H1 (cell line): ENCODE results near the gene SPIRE1. TPM values are rescaled to one million over a fixed set of nuclear protein-coding genes. Genes with fewer than 3 reads are reported as not detected.

Experiments used
- CTCF ChIA-PET: fragments of 300-600 bp; sonication (Branson Sonifier 250); formaldehyde crosslinking; loops from one replicate; lab custom pipeline; 2021; ENCODE audit not compliant: partially characterized antibody; lab: Charles Lee
- POLR2A ChIA-PET: fragments of 300-600 bp; sonication (Branson Sonifier 250); formaldehyde crosslinking; loops from one replicate; lab custom pipeline; 2021; ENCODE audit warnings: inconsistent platforms; ENCODE audit not compliant: partially characterized antibody; lab: Charles Lee
- DNase-seq, 2 experiments: peaks; one replicate each; pipeline versions ENCODE4 v3.0.0 to v3.0.0-alpha.2; 2010 to 2022; ENCODE audit warnings: low spot score in 2 of 2, low read depth in 1 of 2, mixed read lengths in 1 of 2
- FAIRE-seq: peaks from 2 replicates; lab custom pipeline; 2011; peaks lifted over from hg19 to GRCh38; lab: Jason Lieb, UNC
- H2AFZ ChIP-seq: 2 replicates; pipeline ENCODE4 v1.8.1; 2012; ENCODE audit warnings: low read length, inconsistent platforms
- H2AK5ac ChIP-seq: 2 replicates; pipeline ENCODE4 v1.6.1; 2013; ENCODE audit warnings: low read depth, low read length
- H2BK120ac ChIP-seq: replicated peaks from 2 replicates; pipeline ENCODE3; 2013; ENCODE audit warnings: low read depth, low read length, inconsistent platforms
- H2BK12ac ChIP-seq: 2 replicates; pipeline ENCODE4 v1.6.1; 2013; ENCODE audit warnings: low read depth, low read length
- H2BK15ac ChIP-seq: 2 replicates; pipeline ENCODE4 v1.6.1; 2013; ENCODE audit warnings: low read length
- H2BK20ac ChIP-seq: 2 replicates; pipeline ENCODE4 v1.6.1; 2013; ENCODE audit warnings: low read length
- H2BK5ac ChIP-seq: 2 replicates; pipeline ENCODE4 v1.6.1; 2013; ENCODE audit warnings: low read depth, low read length
- H3K14ac ChIP-seq: 2 replicates; pipeline ENCODE4 v1.6.1; 2013; ENCODE audit warnings: inconsistent platforms; ENCODE audit not compliant: insufficient read length
- H3K18ac ChIP-seq: 2 replicates; pipeline ENCODE4 v1.6.1; 2013; ENCODE audit warnings: low read length; ENCODE audit errors: extremely low read depth
- H3K23ac ChIP-seq: 2 replicates; pipeline ENCODE4 v1.6.1; 2013; ENCODE audit warnings: inconsistent platforms; ENCODE audit not compliant: insufficient read length
- H3K23me2 ChIP-seq: 2 replicates; pipeline ENCODE4 v1.6.1; 2013; ENCODE audit warnings: low read depth, low read length
- H3K27ac ChIP-seq: 2 replicates; pipeline ENCODE4 v1.6.1; 2011; ENCODE audit warnings: low read depth, low read length, inconsistent platforms
- H3K27me3 ChIP-seq, 4 experiments: replicated peaks in 1 of 4; 1 replicate in 1 of 4; 2 replicates in 3 of 4; pipeline versions ENCODE4 v1.6.1 to v1.8.1; 2011 to 2013; ENCODE audit warnings: low read length in 3 of 4, mild to moderate bottlenecking in 3 of 4, inconsistent platforms in 2 of 4, mixed read lengths in 2 of 4, moderate library complexity in 1 of 4; ENCODE audit not compliant: control insufficient read depth in 3 of 4, insufficient read depth in 3 of 4; ENCODE audit errors: extremely low read depth in 1 of 4
- H3K36me3 ChIP-seq, 4 experiments: 2 replicates each; pipeline versions ENCODE4 v1.6.1 to v1.8.1; 2011 to 2013; ENCODE audit warnings: mild to moderate bottlenecking in 4 of 4, low read length in 3 of 4, moderate library complexity in 2 of 4, control low read depth in 1 of 4, inconsistent platforms in 1 of 4; ENCODE audit not compliant: insufficient read depth in 4 of 4, control insufficient read depth in 2 of 4
- H3K4ac ChIP-seq: replicated peaks from 2 replicates; pipeline ENCODE3; 2013; ENCODE audit warnings: low read length, low read depth, mixed read lengths, inconsistent platforms; ENCODE audit not compliant: insufficient read length
- H3K4me1 ChIP-seq, 4 experiments: replicated peaks in 1 of 4; 1 replicate in 1 of 4; 2 replicates in 3 of 4; pipeline versions ENCODE4 v1.6.1 to v1.8.1; 2011 to 2013; ENCODE audit warnings: low read length in 3 of 4, inconsistent platforms in 2 of 4, mixed read lengths in 1 of 4; ENCODE audit not compliant: insufficient read depth in 4 of 4, control insufficient read depth in 3 of 4
- H3K4me2 ChIP-seq, 2 experiments: 2 replicates each; pipeline versions ENCODE4 v1.6.1 to v1.8.1; 2011 to 2013; ENCODE audit warnings: low read depth in 2 of 2, low read length in 2 of 2, control low read depth in 1 of 2, inconsistent platforms in 1 of 2, mild to moderate bottlenecking in 1 of 2; ENCODE audit not compliant: insufficient read depth in 1 of 2
- H3K4me3 ChIP-seq, 4 experiments: fragments of 200-600, 300-600 bp in 1 of 4; sonication (generic), shearing (Covaris generic), sonication (Bioruptor Twin) in 1 of 4; 2 replicates each; pipeline versions ENCODE4 v1.5.1 to v1.8.1; 2011 to 2016; ENCODE audit warnings: low read length in 4 of 4, low read depth in 3 of 4, control low read depth in 2 of 4, inconsistent platforms in 2 of 4, mild to moderate bottlenecking in 2 of 4, mixed read lengths in 1 of 4, moderate library complexity in 1 of 4; ENCODE audit not compliant: insufficient read depth in 2 of 4; ENCODE audit errors: extremely low read depth in 1 of 4
- H3K56ac ChIP-seq: replicated peaks from 2 replicates; pipeline ENCODE3; 2013; ENCODE audit warnings: low read depth, mild to moderate bottlenecking, mixed read lengths, low read length, inconsistent platforms; ENCODE audit not compliant: insufficient read length
- H3K79me1 ChIP-seq: 2 replicates; pipeline ENCODE4 v1.6.1; 2013; ENCODE audit warnings: low read depth, low read length, control low read depth
- H3K79me2 ChIP-seq, 2 experiments: 2 replicates each; pipeline versions ENCODE4 v1.6.1 to v1.8.1; 2012 to 2013; ENCODE audit warnings: low read length in 2 of 2, mild to moderate bottlenecking in 2 of 2, inconsistent platforms in 1 of 2; ENCODE audit not compliant: insufficient read depth in 2 of 2, control insufficient read depth in 1 of 2
- H3K9ac ChIP-seq, 4 experiments: replicated peaks in 1 of 4; 1 replicate in 1 of 4; 2 replicates in 3 of 4; pipeline versions ENCODE4 v1.6.1 to v1.8.1; 2011 to 2013; ENCODE audit warnings: low read depth in 3 of 4, low read length in 3 of 4, control low read depth in 2 of 4, mild to moderate bottlenecking in 2 of 4, moderate library complexity in 2 of 4, inconsistent platforms in 1 of 4; ENCODE audit errors: extremely low read depth in 1 of 4
- H3K9me3 ChIP-seq, 2 experiments: 2 replicates each; pipeline versions ENCODE4 v1.6.1 to v1.8.1; 2012 to 2013; ENCODE audit warnings: mild to moderate bottlenecking in 2 of 2, moderate library complexity in 2 of 2, control low read depth in 1 of 2, inconsistent platforms in 1 of 2, low read depth in 1 of 2, low read length in 1 of 2, mixed read lengths in 1 of 2; ENCODE audit not compliant: insufficient read depth in 2 of 2
- H4K20me1 ChIP-seq, 2 experiments: replicated peaks in 1 of 2; 2 replicates each; pipeline versions ENCODE3 to v1.8.1; 2011 to 2013; ENCODE audit warnings: inconsistent platforms in 2 of 2, low read length in 2 of 2, mild to moderate bottlenecking in 1 of 2; ENCODE audit not compliant: insufficient read depth in 2 of 2, control insufficient read depth in 1 of 2
- H4K5ac ChIP-seq: 2 replicates; pipeline ENCODE4 v1.6.1; 2013; ENCODE audit warnings: low read length, low read depth, mixed read lengths, inconsistent platforms; ENCODE audit not compliant: insufficient read length
- H4K8ac ChIP-seq: 2 replicates; pipeline ENCODE4 v1.8.0; 2013; ENCODE audit warnings: mild to moderate bottlenecking, moderate library complexity, low read length, inconsistent platforms; ENCODE audit not compliant: insufficient read depth; ENCODE audit errors: extremely low read depth
- H4K91ac ChIP-seq: replicated peaks from 2 replicates; pipeline ENCODE3; 2013; ENCODE audit warnings: low read length, mixed read lengths, inconsistent platforms; ENCODE audit not compliant: insufficient read length
- ATF3 ChIP-seq: IDR thresholded peaks from 2 replicates; pipeline ENCODE4 v1.6.1; 2011; ENCODE audit warnings: low read depth, mild to moderate bottlenecking, low read length; ENCODE audit not compliant: insufficient read depth
- CEBPB ChIP-seq: IDR thresholded peaks from 2 replicates; pipeline ENCODE4 v1.6.1; 2012; ENCODE audit warnings: low read depth, low read length
- CREB1 ChIP-seq: IDR thresholded peaks from 2 replicates; pipeline ENCODE4 v1.6.1; 2012; ENCODE audit warnings: inconsistent platforms
- HDAC2 ChIP-seq, 2 experiments: fragments of 300-600 bp in 1 of 2; sonication (generic) in 1 of 2; IDR thresholded peaks; 2 replicates each; pipeline ENCODE4 v1.6.1; 2011 to 2012; ENCODE audit warnings: low read depth in 2 of 2, low read length in 2 of 2, mild to moderate bottlenecking in 2 of 2, moderate library complexity in 2 of 2, borderline replicate concordance in 1 of 2, inconsistent platforms in 1 of 2
- KDM4A ChIP-seq: IDR thresholded peaks from one replicate; pipeline ENCODE4 v1.7.1; 2012; ENCODE audit warnings: low read depth, mild to moderate bottlenecking, moderate library complexity, low read length, inconsistent platforms; ENCODE audit not compliant: severe bottlenecking
- MAX ChIP-seq: IDR thresholded peaks from 2 replicates; pipeline ENCODE4 v1.6.1; 2012; ENCODE audit warnings: inconsistent platforms
- SIX5 ChIP-seq: IDR thresholded peaks from 2 replicates; pipeline ENCODE4 v1.6.1; 2011; ENCODE audit warnings: mild to moderate bottlenecking, low read depth, low read length
- SP1 ChIP-seq: IDR thresholded peaks from 2 replicates; pipeline ENCODE4 v1.6.1; 2011; ENCODE audit warnings: low read depth, low read length
- SP4 ChIP-seq: IDR thresholded peaks from 2 replicates; pipeline ENCODE4 v1.6.1; 2012; ENCODE audit warnings: low read length, inconsistent platforms
- TAF7 ChIP-seq: optimal IDR thresholded peaks from 2 replicates; pipeline ENCODE3; 2011; ENCODE audit warnings: low read depth, mild to moderate bottlenecking, inconsistent platforms, low read length, moderate library complexity, borderline replicate concordance
- TBP ChIP-seq: IDR thresholded peaks from 2 replicates; pipeline ENCODE4 v1.6.1; 2011; ENCODE audit warnings: low read depth, low read length, improper control_type of control experiment
- TCF12 ChIP-seq: IDR thresholded peaks from 2 replicates; pipeline ENCODE4 v1.6.1; 2011; ENCODE audit warnings: low read depth, mild to moderate bottlenecking, low read length
- YY1 ChIP-seq: IDR thresholded peaks from 2 replicates; pipeline ENCODE4 v1.6.1; 2011; ENCODE audit warnings: low read depth, mild to moderate bottlenecking, low read length
- WGBS, 2 experiments: shearing (Covaris generic) in 1 of 2; methylation state at CpG; one replicate each; pipeline versions ENCODE4 v1.1.6 to v1.1.7; 2013 to 2015; ENCODE audit warnings: low lambda C conversion rate in 2 of 2, mixed read lengths in 2 of 2, inconsistent platforms in 1 of 2, low coverage in 1 of 2, missing lambda C conversion rate in 1 of 2; ENCODE audit not compliant: insufficient replicate concordance in 2 of 2, insufficient coverage in 1 of 2, insufficient read length in 1 of 2; ENCODE audit errors: extremely low coverage in 1 of 2, missing lambda C conversion rate in 1 of 2; 5-methylcytosine and 5-hydroxymethylcytosine counted together
- polyA plus RNA-seq, 7 experiments: library from polyadenylated mRNA; depleted of rRNA in 3 of 7; stranded (reverse) in 5 of 7; unstranded in 2 of 7; fragments of >200 nt in 5 of 7; fragments of 200-250 nt in 2 of 7; gene quantifications; 1 replicate in 5 of 7; 2 replicates in 1 of 7; 4 replicates in 1 of 7; pipeline versions ENCODE4 v1.2.1 to v1.2.3, GENCODE V29; 2011 to 2013; ENCODE audit warnings: missing spikeins in 2 of 7, mixed read lengths in 2 of 7
- total RNA-seq: library from RNA; stranded (reverse); fragmentation: NEBNext Ultra II Directional; extraction: Animal tissue kit (Norgen Biotek cat#: 25700); gene quantifications from 2 replicates; pipeline ENCODE4 v1.2.1, GENCODE V29; 2021

SPIRE1 gene
- total and polyA plus RNA-seq, 2 of the 8 experiments (the other 6 are each of a cell fraction or from before 2014, with no cell fraction given), result 6.0 to 21.5 TPM

- 87% methylated on average over 7 of the region's 7 CpGs; no CpG with 5 or more reads in 1 of the 2 experiments for WGBS, 2 experiments
- no peak for TF ChIP-seq HDAC2 (IDR thresholded peaks at IDR 0.05; ENCODE audit: borderline replicate concordance in 1 of 2, low read depth in 2 of 2, low read length in 2 of 2)
- no peak for TF ChIP-seq CREB1
- TF ChIP-seq KDM4A, result no peak
- no peak for TF ChIP-seq ATF3
- TF ChIP-seq SP1, result no peak
- no peak for TF ChIP-seq SIX5
- TF ChIP-seq SP4, result no peak
- TF ChIP-seq TCF12, result no peak
- TF ChIP-seq TAF7, result no peak
- TF ChIP-seq MAX, result no peak
- TF ChIP-seq YY1, result no peak
- no peak for TF ChIP-seq TBP
- TF ChIP-seq CEBPB, result no peak
Observed at GRCh38 chr18:12455496-12455895, 202.4 kb downstream of the SPIRE1 start.

More at GRCh38 chr18:12455496-12455895, 202.4 kb downstream of the SPIRE1 start:
- H4K91ac ChIP-seq, result no peak overlapping the region
- H2BK20ac ChIP-seq, result no peak overlapping the region
- no peaks in the 10 kb centered on the region; the same call in 1 of the 2 replicates for H3K23me2 ChIP-seq
- DNase-seq, result no peak
- H2BK120ac ChIP-seq, result no peak overlapping the region
- ChIA-PET POLR2A (interaction anchor here (1.7 kb wide), 1 partner anchor 33 kb away, joined by 4 read pairs; no protein-coding TSS in a partner anchor), CTCF (interaction anchor here (0.6 to 1.8 kb wide), 2 partner anchors 18 to 64 kb away, joined by 3 to 4 read pairs; no protein-coding TSS in a partner anchor)
- no peak overlapping the region for H3K18ac ChIP-seq
- no peaks in the 10 kb centered on the region for H3K79me1 ChIP-seq
- H4K8ac ChIP-seq, result no peak overlapping the region
- no peak overlapping the region for H3K56ac ChIP-seq
- H3K23ac ChIP-seq, result no peak overlapping the region
- H3K9ac ChIP-seq, result no peak overlapping the region
- H3K27ac ChIP-seq, result no peak overlapping the region
- H3K4me2 ChIP-seq, result no peak overlapping the region
- no peak overlapping the region for H2BK15ac ChIP-seq
- no peak overlapping the region for H4K5ac ChIP-seq
- H3K4me1 ChIP-seq, result no peaks in the 10 kb centered on the region
- H3K27me3 ChIP-seq, result no peaks in the 10 kb centered on the region
- no peak overlapping the region for H3K4me3 ChIP-seq
- no peaks in the 10 kb centered on the region for H3K9me3 ChIP-seq
- H2AFZ ChIP-seq, result no peak overlapping the region
- H4K20me1 ChIP-seq, result peaks cover 0 to 2% of the 10 kb centered on the region in 2 experiments
- no peak for FAIRE-seq
- no peak overlapping the region for H3K4ac ChIP-seq
- no peaks in the 10 kb centered on the region for H3K79me2 ChIP-seq
- H3K36me3 ChIP-seq, result no peaks in the 10 kb centered on the region
- no peak overlapping the region for H2AK5ac ChIP-seq
- no peak overlapping the region for H2BK5ac ChIP-seq
- no peak overlapping the region for H3K14ac ChIP-seq
- H2BK12ac ChIP-seq, result no peak overlapping the region
